H1 (cell line): ENCODE data around the gene UPF3A. TPM values are rescaled to one million over a fixed set of nuclear protein-coding genes. Genes with fewer than 3 reads are reported as not detected.
A peak's percentile ranks its signal among the peaks of the same experiment; 100 is the strongest.
"Not testable (repeated sequence)": the region's sequence is repeated elsewhere in the genome, so short reads cannot be mapped to it uniquely, and the experiment has no call there.

ENCODE experiments used
- CTCF ChIA-PET: fragments of 300-600 bp; sonication (Branson Sonifier 250); formaldehyde crosslinking; loops from one replicate; lab custom pipeline; 2021; ENCODE audit not compliant: partially characterized antibody; lab: Charles Lee
- POLR2A ChIA-PET: fragments of 300-600 bp; sonication (Branson Sonifier 250); formaldehyde crosslinking; loops from one replicate; lab custom pipeline; 2021; ENCODE audit warnings: inconsistent platforms; ENCODE audit not compliant: partially characterized antibody; lab: Charles Lee
- DNase-seq, 2 experiments: peaks; one replicate each; pipeline versions ENCODE4 v3.0.0 to v3.0.0-alpha.2; 2010 to 2022; ENCODE audit warnings: low spot score in 2 of 2, low read depth in 1 of 2, mixed read lengths in 1 of 2
- FAIRE-seq: peaks from 2 replicates; lab custom pipeline; 2011; peaks lifted over from hg19 to GRCh38; lab: Jason Lieb, UNC
- H2AFZ ChIP-seq: 2 replicates; pipeline ENCODE4 v1.8.1; 2012; ENCODE audit warnings: low read length, inconsistent platforms
- H2AK5ac ChIP-seq: 2 replicates; pipeline ENCODE4 v1.6.1; 2013; ENCODE audit warnings: low read depth, low read length
- H2BK120ac ChIP-seq: replicated peaks from 2 replicates; pipeline ENCODE3; 2013; ENCODE audit warnings: low read depth, low read length, inconsistent platforms
- H2BK12ac ChIP-seq: 2 replicates; pipeline ENCODE4 v1.6.1; 2013; ENCODE audit warnings: low read depth, low read length
- H2BK15ac ChIP-seq: 2 replicates; pipeline ENCODE4 v1.6.1; 2013; ENCODE audit warnings: low read length
- H2BK20ac ChIP-seq: 2 replicates; pipeline ENCODE4 v1.6.1; 2013; ENCODE audit warnings: low read length
- H2BK5ac ChIP-seq: 2 replicates; pipeline ENCODE4 v1.6.1; 2013; ENCODE audit warnings: low read depth, low read length
- H3K14ac ChIP-seq: 2 replicates; pipeline ENCODE4 v1.6.1; 2013; ENCODE audit warnings: inconsistent platforms; ENCODE audit not compliant: insufficient read length
- H3K18ac ChIP-seq: 2 replicates; pipeline ENCODE4 v1.6.1; 2013; ENCODE audit warnings: low read length; ENCODE audit errors: extremely low read depth
- H3K23ac ChIP-seq: 2 replicates; pipeline ENCODE4 v1.6.1; 2013; ENCODE audit warnings: inconsistent platforms; ENCODE audit not compliant: insufficient read length
- H3K23me2 ChIP-seq: 2 replicates; pipeline ENCODE4 v1.6.1; 2013; ENCODE audit warnings: low read depth, low read length
- H3K27ac ChIP-seq: 2 replicates; pipeline ENCODE4 v1.6.1; 2011; ENCODE audit warnings: low read depth, low read length, inconsistent platforms
- H3K27me3 ChIP-seq, 4 experiments: replicated peaks in 1 of 4; 1 replicate in 1 of 4; 2 replicates in 3 of 4; pipeline versions ENCODE4 v1.6.1 to v1.8.1; 2011 to 2013; ENCODE audit warnings: low read length in 3 of 4, mild to moderate bottlenecking in 3 of 4, inconsistent platforms in 2 of 4, mixed read lengths in 2 of 4, moderate library complexity in 1 of 4; ENCODE audit not compliant: control insufficient read depth in 3 of 4, insufficient read depth in 3 of 4; ENCODE audit errors: extremely low read depth in 1 of 4
- H3K36me3 ChIP-seq, 4 experiments: 2 replicates each; pipeline versions ENCODE4 v1.6.1 to v1.8.1; 2011 to 2013; ENCODE audit warnings: mild to moderate bottlenecking in 4 of 4, low read length in 3 of 4, moderate library complexity in 2 of 4, control low read depth in 1 of 4, inconsistent platforms in 1 of 4; ENCODE audit not compliant: insufficient read depth in 4 of 4, control insufficient read depth in 2 of 4
- H3K4ac ChIP-seq: replicated peaks from 2 replicates; pipeline ENCODE3; 2013; ENCODE audit warnings: low read length, low read depth, mixed read lengths, inconsistent platforms; ENCODE audit not compliant: insufficient read length
- H3K4me1 ChIP-seq, 4 experiments: replicated peaks in 1 of 4; 1 replicate in 1 of 4; 2 replicates in 3 of 4; pipeline versions ENCODE4 v1.6.1 to v1.8.1; 2011 to 2013; ENCODE audit warnings: low read length in 3 of 4, inconsistent platforms in 2 of 4, mixed read lengths in 1 of 4; ENCODE audit not compliant: insufficient read depth in 4 of 4, control insufficient read depth in 3 of 4
- H3K4me2 ChIP-seq, 2 experiments: 2 replicates each; pipeline versions ENCODE4 v1.6.1 to v1.8.1; 2011 to 2013; ENCODE audit warnings: low read depth in 2 of 2, low read length in 2 of 2, control low read depth in 1 of 2, inconsistent platforms in 1 of 2, mild to moderate bottlenecking in 1 of 2; ENCODE audit not compliant: insufficient read depth in 1 of 2
- H3K4me3 ChIP-seq, 4 experiments: fragments of 200-600, 300-600 bp in 1 of 4; sonication (generic), shearing (Covaris generic), sonication (Bioruptor Twin) in 1 of 4; 2 replicates each; pipeline versions ENCODE4 v1.5.1 to v1.8.1; 2011 to 2016; ENCODE audit warnings: low read length in 4 of 4, low read depth in 3 of 4, control low read depth in 2 of 4, inconsistent platforms in 2 of 4, mild to moderate bottlenecking in 2 of 4, mixed read lengths in 1 of 4, moderate library complexity in 1 of 4; ENCODE audit not compliant: insufficient read depth in 2 of 4; ENCODE audit errors: extremely low read depth in 1 of 4
- H3K56ac ChIP-seq: replicated peaks from 2 replicates; pipeline ENCODE3; 2013; ENCODE audit warnings: low read depth, mild to moderate bottlenecking, mixed read lengths, low read length, inconsistent platforms; ENCODE audit not compliant: insufficient read length
- H3K79me1 ChIP-seq: 2 replicates; pipeline ENCODE4 v1.6.1; 2013; ENCODE audit warnings: low read depth, low read length, control low read depth
- H3K79me2 ChIP-seq, 2 experiments: 2 replicates each; pipeline versions ENCODE4 v1.6.1 to v1.8.1; 2012 to 2013; ENCODE audit warnings: low read length in 2 of 2, mild to moderate bottlenecking in 2 of 2, inconsistent platforms in 1 of 2; ENCODE audit not compliant: insufficient read depth in 2 of 2, control insufficient read depth in 1 of 2
- H3K9ac ChIP-seq, 4 experiments: replicated peaks in 1 of 4; 1 replicate in 1 of 4; 2 replicates in 3 of 4; pipeline versions ENCODE4 v1.6.1 to v1.8.1; 2011 to 2013; ENCODE audit warnings: low read depth in 3 of 4, low read length in 3 of 4, control low read depth in 2 of 4, mild to moderate bottlenecking in 2 of 4, moderate library complexity in 2 of 4, inconsistent platforms in 1 of 4; ENCODE audit errors: extremely low read depth in 1 of 4
- H3K9me3 ChIP-seq, 2 experiments: 2 replicates each; pipeline versions ENCODE4 v1.6.1 to v1.8.1; 2012 to 2013; ENCODE audit warnings: mild to moderate bottlenecking in 2 of 2, moderate library complexity in 2 of 2, control low read depth in 1 of 2, inconsistent platforms in 1 of 2, low read depth in 1 of 2, low read length in 1 of 2, mixed read lengths in 1 of 2; ENCODE audit not compliant: insufficient read depth in 2 of 2
- H4K20me1 ChIP-seq, 2 experiments: replicated peaks in 1 of 2; 2 replicates each; pipeline versions ENCODE3 to v1.8.1; 2011 to 2013; ENCODE audit warnings: inconsistent platforms in 2 of 2, low read length in 2 of 2, mild to moderate bottlenecking in 1 of 2; ENCODE audit not compliant: insufficient read depth in 2 of 2, control insufficient read depth in 1 of 2
- H4K5ac ChIP-seq: 2 replicates; pipeline ENCODE4 v1.6.1; 2013; ENCODE audit warnings: low read length, low read depth, mixed read lengths, inconsistent platforms; ENCODE audit not compliant: insufficient read length
- H4K8ac ChIP-seq: 2 replicates; pipeline ENCODE4 v1.8.0; 2013; ENCODE audit warnings: mild to moderate bottlenecking, moderate library complexity, low read length, inconsistent platforms; ENCODE audit not compliant: insufficient read depth; ENCODE audit errors: extremely low read depth
- H4K91ac ChIP-seq: replicated peaks from 2 replicates; pipeline ENCODE3; 2013; ENCODE audit warnings: low read length, mixed read lengths, inconsistent platforms; ENCODE audit not compliant: insufficient read length
- WGBS, 2 experiments: shearing (Covaris generic) in 1 of 2; methylation state at CpG; one replicate each; pipeline versions ENCODE4 v1.1.6 to v1.1.7; 2013 to 2015; ENCODE audit warnings: low lambda C conversion rate in 2 of 2, mixed read lengths in 2 of 2, inconsistent platforms in 1 of 2, low coverage in 1 of 2, missing lambda C conversion rate in 1 of 2; ENCODE audit not compliant: insufficient replicate concordance in 2 of 2, insufficient coverage in 1 of 2, insufficient read length in 1 of 2; ENCODE audit errors: extremely low coverage in 1 of 2, missing lambda C conversion rate in 1 of 2; 5-methylcytosine and 5-hydroxymethylcytosine counted together
- polyA plus RNA-seq, 7 experiments: library from polyadenylated mRNA; depleted of rRNA in 3 of 7; stranded (reverse) in 5 of 7; unstranded in 2 of 7; fragments of >200 nt in 5 of 7; fragments of 200-250 nt in 2 of 7; gene quantifications; 1 replicate in 5 of 7; 2 replicates in 1 of 7; 4 replicates in 1 of 7; pipeline versions ENCODE4 v1.2.1 to v1.2.3, GENCODE V29; 2011 to 2013; ENCODE audit warnings: missing spikeins in 2 of 7, mixed read lengths in 2 of 7
- total RNA-seq: library from RNA; stranded (reverse); fragmentation: NEBNext Ultra II Directional; extraction: Animal tissue kit (Norgen Biotek cat#: 25700); gene quantifications from 2 replicates; pipeline ENCODE4 v1.2.1, GENCODE V29; 2021

Gene UPF3A
- total and polyA plus RNA-seq, 2 of the 8 experiments (the other 6 are each of a cell fraction or from before 2014, with no cell fraction given) = 47.1 to 58.2 TPM

- H3K79me2 ChIP-seq, H3K4me1 ChIP-seq, H3K4me3 ChIP-seq, H3K4ac ChIP-seq, H2BK15ac ChIP-seq, H3K27me3 ChIP-seq, H3K9me3 ChIP-seq, H3K18ac ChIP-seq, H3K4me2 ChIP-seq, H3K27ac ChIP-seq, H4K91ac ChIP-seq, H3K23ac ChIP-seq, H2AFZ ChIP-seq, H3K14ac ChIP-seq, H3K56ac ChIP-seq, H4K8ac ChIP-seq, CTCF ChIA-PET, H4K20me1 ChIP-seq, H2BK20ac ChIP-seq, H4K5ac ChIP-seq, H3K9ac ChIP-seq, H2BK120ac ChIP-seq, H2AK5ac ChIP-seq, H3K79me1 ChIP-seq, H2BK5ac ChIP-seq, H2BK12ac ChIP-seq, FAIRE-seq, H3K23me2 ChIP-seq: not testable (repeated sequence)
- H3K36me3 ChIP-seq = peaks cover 10 to 85% (median 45%) of the 10 kb centered on the region in 4 experiments
- peak in 1 of 2 experiments; percentile 17 for DNase-seq
- POLR2A ChIA-PET = interaction anchor here (1.3 to 5.2 kb wide), 5 partner anchors 10 to 29 kb away, joined by 3 to 33 read pairs (median 7); partner anchors contain the start of gene UPF3A
- 93% methylated on average over 1 of the region's 1 CpG; no CpG with 5 or more reads in 1 of the 2 experiments for WGBS, 2 experiments
These were observed 29.6 kb upstream of the UPF3A start for GRCh38 chr13:114251639-114252440.
